Measurements from ENCODE around the gene SMPD3. TPM values are rescaled to one million over a fixed set of nuclear protein-coding genes. Genes with fewer than 3 reads are reported as not detected.

Gene SMPD3
- total RNA-seq, 4 donors from 2014 or later: 2.3 TPM; not detected in 3

- H3K36me3 ChIP-seq: no peaks in the 10 kb centered on the region
- intact Hi-C loops (cut with DNase I; ENCODE audit: low total_unique reads) (no loop called here), in situ Hi-C loops (cut with MboI; ENCODE audit: low sequenced_read_pairs in 4 of 4) (no loop called here)
- H3K4me1 ChIP-seq: no peaks in the 10 kb centered on the region
- no peak overlapping the region for H3K27ac ChIP-seq
- H3K9me3 ChIP-seq: no peaks in the 10 kb centered on the region
- DNase-seq (no peak), ATAC-seq (no peak)
- no peaks in the 10 kb centered on the region for H3K27me3 ChIP-seq
- no peak overlapping the region for H3K4me3 ChIP-seq
- TF ChIP-seq POLR2A (IDR thresholded peaks at IDR 0.05) (no peak), CTCF (IDR thresholded peaks at IDR 0.05 in 4 of 5, conservative IDR thresholded peaks at IDR 0.05 in 1 of 5) (no peak)
Observed at GRCh38 chr16:68458551-68458950, 10.2 kb upstream of the SMPD3 start.

GRCh38 chr16:68458101-68458500 lies 9.8 kb upstream of the SMPD3 start:
- H3K27ac ChIP-seq: no peak overlapping the region
- intact Hi-C loops (cut with DNase I; ENCODE audit: low total_unique reads) (no loop called here), in situ Hi-C loops (cut with MboI; ENCODE audit: low sequenced_read_pairs in 4 of 4) (no loop called here)

DNA sequence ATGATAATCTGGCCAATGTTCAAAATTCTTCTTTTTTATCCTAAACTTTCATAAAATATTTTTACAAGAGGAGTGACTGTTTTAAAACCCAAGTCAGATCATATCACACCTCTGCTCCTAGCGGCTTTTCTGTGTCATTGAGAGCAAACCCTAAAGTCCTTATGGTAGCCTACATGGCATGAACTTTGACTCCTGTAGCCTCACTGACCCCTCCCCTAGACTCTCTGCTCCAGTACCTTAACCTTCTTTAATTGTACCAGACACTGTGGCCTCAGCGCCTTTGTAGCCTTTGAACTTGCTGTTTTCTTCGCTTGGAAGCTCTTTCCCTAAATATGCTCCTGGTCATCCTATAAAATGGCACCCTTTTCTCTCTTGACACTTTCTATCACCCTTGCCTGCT lies 7.3 kb upstream of the SMPD3 start:
- intact Hi-C loops (cut with DNase I; ENCODE audit: low total_unique reads) (no loop called here), in situ Hi-C loops (cut with MboI; ENCODE audit: low sequenced_read_pairs in 4 of 4) (no loop called here)
- H3K36me3 ChIP-seq: no peaks in the 10 kb centered on the region
- no peak overlapping the region for H3K27ac ChIP-seq
- H3K4me1 ChIP-seq: no peaks in the 10 kb centered on the region
- no peak for ATAC-seq
- no peak overlapping the region for H3K4me3 ChIP-seq
- H3K27me3 ChIP-seq: no peaks in the 10 kb centered on the region
- TF ChIP-seq CTCF (IDR thresholded peaks at IDR 0.05 in 4 of 5, conservative IDR thresholded peaks at IDR 0.05 in 1 of 5): no peak
- DNase-seq: no peak
- H3K9me3 ChIP-seq: no peaks in the 10 kb centered on the region

More at GRCh38 chr16:68458101-68458500, 9.8 kb upstream of the SMPD3 start:
- DNase-seq (no peak), ATAC-seq (no peak)
- TF ChIP-seq CTCF (IDR thresholded peaks at IDR 0.05 in 4 of 5, conservative IDR thresholded peaks at IDR 0.05 in 1 of 5) (no peak), POLR2A (IDR thresholded peaks at IDR 0.05) (no peak)
- Histone ChIP-seq H3K9me3 (no peaks in the 10 kb centered on the region), H3K4me3 (no peak overlapping the region), H3K27me3 (no peaks in the 10 kb centered on the region), H3K4me1 (no peaks in the 10 kb centered on the region), H3K36me3 (no peaks in the 10 kb centered on the region)

DNA sequence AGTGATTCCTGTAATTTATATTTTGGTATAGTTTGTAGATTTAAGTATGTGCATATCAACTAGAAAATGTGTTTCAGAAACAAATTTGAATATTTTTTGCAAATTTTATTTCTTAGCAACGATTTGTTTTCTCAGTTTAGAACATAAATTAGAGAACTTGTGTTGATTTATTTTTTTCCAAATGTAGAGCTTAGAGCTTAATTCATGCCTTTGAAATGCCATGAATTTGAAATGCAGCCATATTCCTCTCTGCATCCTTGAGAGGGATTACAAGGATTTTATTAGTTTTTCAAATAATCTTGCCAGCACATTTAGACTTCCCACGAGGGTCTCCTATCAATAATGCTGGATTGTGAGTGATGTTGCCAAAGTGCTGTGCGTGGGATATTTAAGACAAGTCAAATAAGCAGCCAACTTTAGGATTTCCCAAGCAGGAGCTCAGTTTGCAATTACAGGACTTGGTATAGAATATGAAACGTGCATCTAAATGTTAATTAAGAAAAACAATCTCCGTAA lies 6.7 kb upstream of the SMPD3 start:
- in situ Hi-C loops (cut with MboI; ENCODE audit: low sequenced_read_pairs in 4 of 4): no loop called here
- DNase-seq (no peak), ATAC-seq (no peak)
- intact Hi-C loops (cut with DNase I; ENCODE audit: low total_unique reads): no loop called here
- no peaks in the 10 kb centered on the region for H3K9me3 ChIP-seq
- H3K4me1 ChIP-seq: no peaks in the 10 kb centered on the region
- H3K27me3 ChIP-seq: no peaks in the 10 kb centered on the region
- H3K27ac ChIP-seq: no peak overlapping the region
- no peaks in the 10 kb centered on the region for H3K36me3 ChIP-seq
- TF ChIP-seq POLR2A (IDR thresholded peaks at IDR 0.05) (no peak), CTCF (IDR thresholded peaks at IDR 0.05 in 4 of 5, conservative IDR thresholded peaks at IDR 0.05 in 1 of 5) (no peak)
- no peak overlapping the region for H3K4me3 ChIP-seq

DNA sequence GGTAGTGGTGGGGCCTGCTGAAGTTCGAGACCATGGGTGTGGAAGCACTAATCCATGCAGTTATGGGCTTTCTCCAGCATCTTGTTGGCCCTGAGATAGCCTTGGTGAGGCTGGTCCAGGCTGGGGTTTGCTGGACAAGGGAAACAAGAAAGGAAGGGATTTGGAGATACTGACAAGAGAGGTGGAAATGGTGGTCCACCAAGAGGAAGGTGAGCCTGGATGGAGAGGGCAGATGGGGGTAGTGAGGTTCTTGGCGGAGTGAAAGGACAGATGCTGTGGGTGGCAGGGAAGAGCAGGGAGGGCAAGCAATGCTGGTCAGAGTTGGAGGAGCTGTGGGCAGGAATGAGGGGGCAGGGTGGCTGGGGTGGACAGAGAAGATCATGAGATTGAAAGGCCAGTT lies 5.5 kb upstream of the SMPD3 start:
- Histone ChIP-seq H3K36me3 (no peaks in the 10 kb centered on the region), H3K4me3 (no peak overlapping the region), H3K4me1 (no peaks in the 10 kb centered on the region), H3K9me3 (no peaks in the 10 kb centered on the region), H3K27me3 (no peaks in the 10 kb centered on the region), H3K27ac (no peak overlapping the region)
- no peak for DNase-seq
- in situ Hi-C loops (cut with MboI; ENCODE audit: low sequenced_read_pairs in 4 of 4) (no loop called here), intact Hi-C loops (cut with DNase I; ENCODE audit: low total_unique reads) (no loop called here)
- TF ChIP-seq POLR2A (IDR thresholded peaks at IDR 0.05) (no peak), CTCF (IDR thresholded peaks at IDR 0.05 in 4 of 5, conservative IDR thresholded peaks at IDR 0.05 in 1 of 5) (no peak)
- ATAC-seq: no peak

Data from gastrocnemius medialis (tissue), 4 donors.